DMS 273 treated with DMSO at 0.1 percent for 48 hours (cell line): ENCODE results near the gene ZNRF1.

ENCODE experiments used
- DNase-seq: peaks from one replicate; lab custom pipeline; 2025; lab: John Stamatoyannopoulos, UW

Gene ZNRF1

DNA sequence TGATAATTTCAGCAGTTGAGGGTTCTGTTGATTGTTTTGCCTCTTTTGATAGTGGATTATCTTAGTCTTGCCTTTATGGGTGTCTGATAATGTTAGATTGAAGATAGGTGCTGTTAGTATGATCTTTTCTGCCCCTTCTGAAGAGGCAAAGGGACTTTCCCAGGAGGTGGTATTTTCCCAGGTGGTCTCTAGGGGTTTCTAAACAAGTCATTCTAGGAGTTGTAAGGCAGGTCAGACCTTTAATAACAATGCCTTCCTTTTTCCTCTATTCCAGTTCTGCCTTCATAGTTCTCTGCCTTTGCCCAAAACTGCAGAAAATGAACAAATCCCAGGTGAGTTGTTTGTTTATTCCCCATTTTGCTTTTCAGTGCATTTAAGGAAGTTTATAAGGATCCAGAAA lies 153.8 kb downstream of the ZNRF1 start:
- no peak for DNase-seq

DNA sequence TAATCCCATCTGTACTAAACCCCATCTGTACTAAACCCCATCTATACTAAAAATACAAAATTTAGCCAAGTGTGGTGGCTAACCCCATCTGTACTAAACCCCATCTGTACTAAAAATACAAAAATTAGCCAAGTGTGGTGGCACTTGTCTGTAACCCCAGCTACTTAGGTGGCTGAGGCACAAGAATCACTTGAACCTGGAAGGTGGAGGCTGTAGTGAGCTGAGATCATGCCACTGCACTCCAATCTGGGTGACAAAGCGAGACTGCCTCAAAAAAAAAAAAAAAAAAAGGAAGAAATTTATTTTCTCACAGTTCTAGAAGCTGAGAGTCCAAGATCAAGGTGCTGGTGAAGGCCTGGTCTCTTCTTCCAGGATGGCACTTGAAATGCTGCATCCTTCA lies 161.6 kb downstream of the ZNRF1 start:
- DNase-seq: no peak
